Smooth muscle cell (in vitro differentiated cells): ENCODE data around the gene SQSTM1. TPM values are rescaled to one million over a fixed set of nuclear protein-coding genes. Genes with fewer than 3 reads are reported as not detected.

Experiments used
- DNase-seq: peaks from one replicate; lab custom pipeline; 2025; ENCODE audit not compliant: unreplicated experiment; lab: John Stamatoyannopoulos, UW
- H2AFZ ChIP-seq: fragments of 200-600 bp; sonication (generic); 2 replicates; pipeline ENCODE4 v1.6.0; 2016; ENCODE audit warnings: antibody characterized with exemption, low read depth, mild to moderate bottlenecking
- H3F3A ChIP-seq: fragments of 200-600 bp; sonication (generic); 2 replicates; pipeline ENCODE4 v1.6.0; 2017; ENCODE audit warnings: antibody characterized with exemption, low read depth
- H3K27ac ChIP-seq: fragments of 200-600 bp; sonication (generic); 2 replicates; pipeline ENCODE4 v1.5.1; 2016; ENCODE audit warnings: low read depth, mild to moderate bottlenecking
- H3K27me3 ChIP-seq: fragments of 200-600 bp; sonication (generic); 2 replicates; pipeline ENCODE4 v1.6.1; 2016; ENCODE audit warnings: low read depth, mild to moderate bottlenecking
- H3K36me3 ChIP-seq: fragments of 200-600 bp; sonication (generic); 2 replicates; pipeline ENCODE4 v1.5.1; 2016; ENCODE audit warnings: low read depth
- H3K4me1 ChIP-seq: fragments of 200-600 bp; sonication (generic); 2 replicates; pipeline ENCODE4 v1.5.1; 2016; ENCODE audit warnings: low read depth
- H3K4me2 ChIP-seq: fragments of 200-600 bp; sonication (generic); 2 replicates; pipeline ENCODE4 v1.6.0; 2016; ENCODE audit warnings: mild to moderate bottlenecking
- H3K4me3 ChIP-seq: fragments of 200-600 bp; sonication (generic); 2 replicates; pipeline ENCODE4 v1.5.1; 2016; ENCODE audit warnings: mild to moderate bottlenecking
- H3K79me2 ChIP-seq: fragments of 200-600 bp; sonication (generic); 2 replicates; pipeline ENCODE4 v1.6.0; 2016; ENCODE audit warnings: low read depth, mild to moderate bottlenecking
- H3K9ac ChIP-seq: fragments of 200-600 bp; sonication (generic); 2 replicates; pipeline ENCODE4 v1.6.0; 2016; ENCODE audit warnings: low read depth
- H3K9me3 ChIP-seq: fragments of 200-600 bp; sonication (generic); replicated peaks from 2 replicates; pipeline ENCODE4 v1.5.1; 2016; ENCODE audit warnings: low read depth
- H4K20me1 ChIP-seq: fragments of 200-600 bp; sonication (generic); 2 replicates; pipeline ENCODE4 v1.6.0; 2016; ENCODE audit warnings: low read depth
- WGBS: methylation state at CpG from one replicate; pipeline ENCODE4 v1.1.7; 2016; ENCODE audit warnings: low lambda C conversion rate; 5-methylcytosine and 5-hydroxymethylcytosine counted together
- polyA plus RNA-seq: library from polyadenylated mRNA; unstranded; fragments of >200 nt; fragmentation: Nextera tagmentation; extraction: Ambion mirVana; gene quantifications from 2 replicates; pipeline ENCODE4 v1.2.1, GENCODE V29; 2016
- total RNA-seq: library from RNA; depleted of rRNA; stranded (reverse); fragments of >200 nt; gene quantifications from 2 replicates; pipeline ENCODE4 v1.2.3, GENCODE V29; 2014
- TF ChIP-seq, protein P1 (sequence below): fragments of 200-600 bp; sonication (generic); IDR thresholded peaks from 2 replicates; pipeline ENCODE4 v1.5.1; 2017; ENCODE audit warnings: borderline replicate concordance, mild to moderate bottlenecking, antibody characterized with exemption; ENCODE audit not compliant: insufficient read depth, poor library complexity, severe bottlenecking

The SQSTM1 gene
- total and polyA plus RNA-seq, 2 experiments from 2014 or later = 114 to 159 TPM

DNA sequence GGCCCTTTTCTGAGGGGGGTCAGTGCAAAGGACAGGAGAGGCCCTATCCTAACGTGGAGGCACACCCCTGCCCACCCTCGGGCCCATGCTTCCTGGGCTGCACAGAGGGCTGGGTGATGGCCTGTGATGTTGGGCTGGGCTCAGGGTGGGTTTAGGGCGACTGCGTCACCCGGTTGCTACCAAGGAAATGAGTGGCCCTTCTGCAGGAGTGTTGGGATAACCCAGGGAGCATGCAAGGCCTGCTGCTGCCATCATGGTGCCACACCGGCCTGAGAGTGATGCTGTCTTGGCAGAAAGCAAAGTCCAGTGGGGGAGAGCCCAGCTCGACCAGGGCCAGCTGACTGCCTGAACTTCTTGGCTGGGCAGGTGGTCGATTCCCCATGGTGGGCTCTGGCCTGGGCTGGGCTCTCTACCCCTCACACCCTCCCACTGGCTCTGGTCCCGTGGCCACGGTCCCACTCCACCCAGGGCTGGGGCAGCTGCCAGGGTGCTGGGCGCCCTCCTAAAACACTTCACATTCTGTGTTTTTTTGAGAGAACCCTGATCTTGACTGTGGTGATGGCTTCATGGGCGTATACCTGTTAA lies 59.5 kb downstream of the SQSTM1 start:
- peaks cover 24% of the 10 kb centered on the region for H3K36me3 ChIP-seq
- WGBS = 92% methylated on average over 12 of the region's 12 CpGs
- no peak for DNase-seq
- H3K79me2 ChIP-seq = no peaks in the 10 kb centered on the region
- H3K9ac ChIP-seq = no peak overlapping the region
- no peak overlapping the region for H2AFZ ChIP-seq
- no peak overlapping the region for H3K4me3 ChIP-seq
- H3K9me3 ChIP-seq = peaks cover 11% of the 10 kb centered on the region
- no peaks in the 10 kb centered on the region for H3K4me1 ChIP-seq
- TF ChIP-seq, protein P1, sequence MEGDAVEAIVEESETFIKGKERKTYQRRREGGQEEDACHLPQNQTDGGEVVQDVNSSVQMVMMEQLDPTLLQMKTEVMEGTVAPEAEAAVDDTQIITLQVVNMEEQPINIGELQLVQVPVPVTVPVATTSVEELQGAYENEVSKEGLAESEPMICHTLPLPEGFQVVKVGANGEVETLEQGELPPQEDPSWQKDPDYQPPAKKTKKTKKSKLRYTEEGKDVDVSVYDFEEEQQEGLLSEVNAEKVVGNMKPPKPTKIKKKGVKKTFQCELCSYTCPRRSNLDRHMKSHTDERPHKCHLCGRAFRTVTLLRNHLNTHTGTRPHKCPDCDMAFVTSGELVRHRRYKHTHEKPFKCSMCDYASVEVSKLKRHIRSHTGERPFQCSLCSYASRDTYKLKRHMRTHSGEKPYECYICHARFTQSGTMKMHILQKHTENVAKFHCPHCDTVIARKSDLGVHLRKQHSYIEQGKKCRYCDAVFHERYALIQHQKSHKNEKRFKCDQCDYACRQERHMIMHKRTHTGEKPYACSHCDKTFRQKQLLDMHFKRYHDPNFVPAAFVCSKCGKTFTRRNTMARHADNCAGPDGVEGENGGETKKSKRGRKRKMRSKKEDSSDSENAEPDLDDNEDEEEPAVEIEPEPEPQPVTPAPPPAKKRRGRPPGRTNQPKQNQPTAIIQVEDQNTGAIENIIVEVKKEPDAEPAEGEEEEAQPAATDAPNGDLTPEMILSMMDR = no peak
- no peaks in the 10 kb centered on the region for H3K27me3 ChIP-seq
- H3F3A ChIP-seq = no peaks in the 10 kb centered on the region
- H3K27ac ChIP-seq = no peak overlapping the region
- H3K4me2 ChIP-seq = no peak overlapping the region
- no peaks in the 10 kb centered on the region for H4K20me1 ChIP-seq

DNA sequence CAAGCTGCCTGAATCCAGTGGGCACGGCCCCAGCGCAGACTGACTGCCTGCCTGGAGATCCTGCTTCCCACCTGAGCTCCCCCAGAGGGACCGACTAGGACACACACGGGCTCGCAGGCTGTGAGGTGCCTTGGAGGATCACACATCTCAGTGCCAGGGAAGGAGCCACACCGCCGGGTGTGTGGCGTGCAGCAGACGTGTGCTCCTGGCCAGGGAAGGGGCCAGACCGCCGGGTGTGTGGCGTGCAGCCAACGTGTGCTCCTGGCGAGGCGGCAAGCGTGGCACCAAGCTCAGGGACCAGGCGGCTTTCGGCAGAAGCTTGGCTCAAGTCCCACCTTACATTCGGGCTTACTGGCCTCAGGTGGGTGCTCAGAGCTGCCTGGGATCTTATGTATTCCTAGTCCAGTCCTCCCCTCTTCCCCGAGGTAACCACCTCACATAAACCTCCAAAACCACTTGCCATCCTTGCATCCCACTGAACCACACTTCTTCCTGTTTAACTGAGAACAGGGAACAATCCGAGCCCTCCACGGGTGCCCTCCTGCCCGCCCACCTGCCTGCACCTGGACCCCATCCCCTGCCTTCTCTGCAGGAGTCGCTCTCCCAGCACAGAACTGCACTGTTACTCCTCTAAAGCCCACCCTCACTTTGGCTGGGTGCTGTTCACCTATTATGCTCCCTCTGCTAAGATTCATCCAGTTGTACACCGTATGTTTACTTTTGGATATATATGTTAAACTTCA lies 60.3 kb downstream of the SQSTM1 start:
- H3F3A ChIP-seq = no peaks in the 10 kb centered on the region
- H3K4me2 ChIP-seq = no peak overlapping the region
- H2AFZ ChIP-seq = no peak overlapping the region
- no peak overlapping the region for H3K9ac ChIP-seq
- no peak overlapping the region for H3K4me3 ChIP-seq
- no peaks in the 10 kb centered on the region for H3K4me1 ChIP-seq
- TF ChIP-seq, protein P1 = no peak
- DNase-seq = no peak
- no peaks in the 10 kb centered on the region for H3K27me3 ChIP-seq
- H3K27ac ChIP-seq = no peak overlapping the region
- peaks cover 11% of the 10 kb centered on the region for H3K9me3 ChIP-seq
- H3K79me2 ChIP-seq = no peaks in the 10 kb centered on the region
- WGBS = 97% methylated on average over 25 of the region's 25 CpGs
- no peaks in the 10 kb centered on the region for H4K20me1 ChIP-seq
- H3K36me3 ChIP-seq = peaks cover 25% of the 10 kb centered on the region

GRCh38 chr5:179882338-179882737 lies 61.6 kb downstream of the SQSTM1 start:
- H3K27ac ChIP-seq = no peak overlapping the region
- H3K4me2 ChIP-seq = no peak overlapping the region
- TF ChIP-seq, protein P1 = no peak
- DNase-seq = no peak
- H3F3A ChIP-seq = no peaks in the 10 kb centered on the region
- H3K79me2 ChIP-seq = no peaks in the 10 kb centered on the region
- 74% methylated on average over 4 of the region's 4 CpGs for WGBS
- H4K20me1 ChIP-seq = no peaks in the 10 kb centered on the region
- no peak overlapping the region for H3K9ac ChIP-seq
- no peak overlapping the region for H3K4me3 ChIP-seq
- H3K9me3 ChIP-seq = peaks cover 11% of the 10 kb centered on the region
- no peak overlapping the region for H2AFZ ChIP-seq
- H3K27me3 ChIP-seq = no peaks in the 10 kb centered on the region
- H3K4me1 ChIP-seq = no peaks in the 10 kb centered on the region
- H3K36me3 ChIP-seq = peaks cover 25% of the 10 kb centered on the region
